ENCODE data around the gene TRIO.

The TRIO gene

GRCh38 chr5:14396066-14396465 lies 252.9 kb downstream of the TRIO start (continued):
- TF ChIP-seq CREB5 (CRISPR knock-in tag; IDR thresholded peaks at IDR 0.05; ENCODE audit: low read depth) (no peak), PATZ1 (CRISPR knock-in tag; IDR thresholded peaks at IDR 0.05; ENCODE audit: borderline replicate concordance) (no peak), ZNF8 (CRISPR knock-in tag; IDR thresholded peaks at IDR 0.05) (no peak)

GRCh38 chr5:14396737-14397136 lies 253.6 kb downstream of the TRIO start:
- ATAC-seq = no peak
- TF ChIP-seq ISL1 (CRISPR knock-in tag; IDR thresholded peaks at IDR 0.05) (no peak), CSRNP3 (CRISPR knock-in tag; IDR thresholded peaks at IDR 0.05) (no peak), TCF4 (CRISPR knock-in tag; IDR thresholded peaks at IDR 0.05; ENCODE audit: borderline replicate concordance) (no peak), GLIS3 (CRISPR knock-in tag; IDR thresholded peaks at IDR 0.05) (no peak), BACH2 (CRISPR knock-in tag; IDR thresholded peaks at IDR 0.05; ENCODE audit: borderline replicate concordance) (no peak), TOX (CRISPR knock-in tag; IDR thresholded peaks at IDR 0.05; ENCODE audit: borderline replicate concordance) (no peak), TSHZ2 (CRISPR knock-in tag; IDR thresholded peaks at IDR 0.05) (no peak), ZNF70 (CRISPR knock-in tag; IDR thresholded peaks at IDR 0.05) (no peak), PPARA (CRISPR knock-in tag; IDR thresholded peaks at IDR 0.05; ENCODE audit: borderline replicate concordance) (no peak), ESRRG (CRISPR knock-in tag; IDR thresholded peaks at IDR 0.05) (no peak), PATZ1 (CRISPR knock-in tag; IDR thresholded peaks at IDR 0.05; ENCODE audit: borderline replicate concordance) (no peak), ARNTL (CRISPR knock-in tag; IDR thresholded peaks at IDR 0.05; ENCODE audit: borderline replicate concordance, low read depth) (no peak), ZFP3 (CRISPR knock-in tag; IDR thresholded peaks at IDR 0.05) (no peak), ZFP30 (CRISPR knock-in tag; IDR thresholded peaks at IDR 0.05) (no peak), ZC3H10 (CRISPR knock-in tag; IDR thresholded peaks at IDR 0.05) (no peak), CREB5 (CRISPR knock-in tag; IDR thresholded peaks at IDR 0.05; ENCODE audit: low read depth) (no peak), ZNF8 (CRISPR knock-in tag; IDR thresholded peaks at IDR 0.05) (no peak), POU6F1 (CRISPR knock-in tag; IDR thresholded peaks at IDR 0.05; ENCODE audit: borderline replicate concordance, low read depth) (no peak), ZNF565 (CRISPR knock-in tag; conservative IDR thresholded peaks at IDR 0.05; ENCODE audit: low read depth) (no peak)
